Omental fat pad (tissue), 4 donors: Measurements from ENCODE around the gene FAM184B. TPM values are rescaled to one million over a fixed set of nuclear protein-coding genes. Genes with fewer than 3 reads are reported as not detected.
A peak's percentile ranks its signal among the peaks of the same experiment; 100 is the strongest.

Experiments used
- ATAC-seq: fragments of 150-250 bp; one replicate; pipeline ENCODE4 v1.9.1; 2016; ENCODE audit warnings: mild to moderate bottlenecking, moderate library complexity; ENCODE audit not compliant: low FRiP score
- DNase-seq: peaks from one replicate; pipeline ENCODE4 v3.0.0-alpha.2; 2019; ENCODE audit warnings: low spot score
- total RNA-seq, 4 donors: library from RNA; depleted of rRNA; stranded (reverse); fragments of >200 nt; gene quantifications; one replicate each; pipeline ENCODE4 v1.1.0, GENCODE V29; 2016
- TF ChIP-seq, protein P1 (sequence below), 3 donors: fragments of 450-650 bp; IDR thresholded peaks; one replicate each; pipeline ENCODE4 v1.5.1; 2016 to 2017; ENCODE audit warnings: antibody characterized with exemption in 3 of 3, mild to moderate bottlenecking in 3 of 3, moderate library complexity in 2 of 3

Gene FAM184B
- total RNA-seq, 4 donors from 2014 or later = not detected

DNA sequence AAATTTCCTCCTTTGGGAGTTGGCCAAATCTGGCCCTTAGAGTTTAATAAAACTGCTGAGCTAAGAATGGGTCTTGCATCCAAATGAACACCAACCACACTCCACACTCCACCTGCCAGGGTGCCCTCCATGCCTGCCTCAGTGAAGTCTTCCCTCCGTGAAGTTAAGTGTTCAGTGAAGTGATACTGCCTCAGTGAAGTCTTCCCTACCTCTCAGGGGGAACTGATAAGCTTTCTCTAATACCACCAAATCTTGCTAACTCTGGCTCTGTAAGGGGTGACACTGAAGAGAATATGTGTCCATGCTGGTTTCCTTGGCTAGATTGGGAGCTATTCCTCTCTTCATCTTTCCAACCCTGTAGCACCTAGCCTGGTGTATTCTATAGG is 139.0 kb downstream of the FAM184B start:
- TF ChIP-seq, protein P1, sequence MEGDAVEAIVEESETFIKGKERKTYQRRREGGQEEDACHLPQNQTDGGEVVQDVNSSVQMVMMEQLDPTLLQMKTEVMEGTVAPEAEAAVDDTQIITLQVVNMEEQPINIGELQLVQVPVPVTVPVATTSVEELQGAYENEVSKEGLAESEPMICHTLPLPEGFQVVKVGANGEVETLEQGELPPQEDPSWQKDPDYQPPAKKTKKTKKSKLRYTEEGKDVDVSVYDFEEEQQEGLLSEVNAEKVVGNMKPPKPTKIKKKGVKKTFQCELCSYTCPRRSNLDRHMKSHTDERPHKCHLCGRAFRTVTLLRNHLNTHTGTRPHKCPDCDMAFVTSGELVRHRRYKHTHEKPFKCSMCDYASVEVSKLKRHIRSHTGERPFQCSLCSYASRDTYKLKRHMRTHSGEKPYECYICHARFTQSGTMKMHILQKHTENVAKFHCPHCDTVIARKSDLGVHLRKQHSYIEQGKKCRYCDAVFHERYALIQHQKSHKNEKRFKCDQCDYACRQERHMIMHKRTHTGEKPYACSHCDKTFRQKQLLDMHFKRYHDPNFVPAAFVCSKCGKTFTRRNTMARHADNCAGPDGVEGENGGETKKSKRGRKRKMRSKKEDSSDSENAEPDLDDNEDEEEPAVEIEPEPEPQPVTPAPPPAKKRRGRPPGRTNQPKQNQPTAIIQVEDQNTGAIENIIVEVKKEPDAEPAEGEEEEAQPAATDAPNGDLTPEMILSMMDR (IDR thresholded peaks at IDR 0.05) = no peak
- no peak for ATAC-seq

DNA sequence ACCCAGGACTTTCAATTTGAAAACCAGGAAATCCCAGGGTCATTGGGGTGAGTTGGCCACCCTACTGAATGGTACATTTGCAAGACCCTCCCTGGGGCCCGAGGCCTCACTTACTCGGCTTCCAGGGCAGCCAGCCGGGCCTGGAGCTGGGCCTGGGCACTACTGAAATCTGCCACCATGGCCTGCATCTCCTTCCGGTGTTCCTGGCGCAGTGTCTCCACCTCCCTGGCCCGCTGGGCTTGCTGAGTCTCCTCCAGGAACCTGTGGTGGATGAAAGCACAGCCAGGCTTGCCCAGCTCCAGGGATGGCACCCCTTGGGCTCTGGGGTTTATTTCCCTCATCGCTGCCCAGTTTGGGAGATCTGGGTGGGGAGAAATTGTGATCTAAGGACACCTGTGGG is 142.3 kb downstream of the FAM184B start:
- ATAC-seq = no peak
- no peak for DNase-seq
- TF ChIP-seq, protein P1 (IDR thresholded peaks at IDR 0.05) = no peak

More for the DNA sequence above, 139.0 kb downstream of the FAM184B start:
- DNase-seq = no peak

DNA sequence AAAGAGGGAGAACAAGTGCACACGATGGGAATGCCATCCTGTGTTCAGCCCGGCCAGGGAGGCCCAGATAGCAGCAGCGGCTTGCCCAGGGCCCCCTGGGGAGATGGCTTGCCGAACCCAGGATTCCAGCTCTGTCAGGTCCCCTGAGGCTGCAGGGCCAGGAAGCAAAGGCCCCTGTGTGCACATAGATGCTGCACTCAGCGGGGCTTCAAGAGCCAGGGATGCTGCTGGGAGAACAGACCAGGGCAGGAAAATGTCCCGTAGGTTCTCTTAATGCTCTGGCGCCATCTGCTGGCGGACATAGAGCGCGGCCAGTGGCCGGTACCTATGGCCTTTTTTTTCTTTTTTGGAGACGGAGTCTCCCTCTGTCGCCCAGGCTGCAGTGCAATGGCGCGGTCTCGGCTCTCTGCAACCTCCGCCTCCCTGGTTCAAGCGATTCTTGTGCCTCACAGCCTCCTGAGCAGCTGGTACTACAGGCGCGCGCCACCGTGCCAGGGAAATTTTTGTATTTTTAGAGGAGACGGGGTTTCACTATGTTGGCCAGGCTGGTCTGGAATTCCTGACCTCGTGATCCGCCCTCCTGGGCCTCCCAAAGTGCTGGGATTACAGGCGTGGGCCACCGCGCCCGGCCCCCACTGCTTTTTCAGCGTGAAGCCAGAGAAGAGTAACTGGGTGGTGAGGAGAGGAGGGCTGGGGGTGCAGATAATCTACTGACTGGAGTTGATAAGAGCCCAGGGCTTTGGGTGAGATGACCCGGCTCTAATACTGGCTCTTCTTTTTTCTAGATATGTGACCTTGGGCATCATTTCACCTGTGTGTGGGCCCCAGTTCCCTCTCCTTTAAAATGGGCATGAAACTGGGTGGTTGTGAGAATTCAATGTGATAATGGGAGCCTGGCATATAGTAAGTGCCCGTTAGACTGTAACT is 144.5 kb downstream of the FAM184B start:
- TF ChIP-seq, protein P1 (IDR thresholded peaks at IDR 0.05) = peak in 1 of 3 donors; percentile 52
- ATAC-seq (peak; percentile 84), DNase-seq (peak; percentile 62)

DNA sequence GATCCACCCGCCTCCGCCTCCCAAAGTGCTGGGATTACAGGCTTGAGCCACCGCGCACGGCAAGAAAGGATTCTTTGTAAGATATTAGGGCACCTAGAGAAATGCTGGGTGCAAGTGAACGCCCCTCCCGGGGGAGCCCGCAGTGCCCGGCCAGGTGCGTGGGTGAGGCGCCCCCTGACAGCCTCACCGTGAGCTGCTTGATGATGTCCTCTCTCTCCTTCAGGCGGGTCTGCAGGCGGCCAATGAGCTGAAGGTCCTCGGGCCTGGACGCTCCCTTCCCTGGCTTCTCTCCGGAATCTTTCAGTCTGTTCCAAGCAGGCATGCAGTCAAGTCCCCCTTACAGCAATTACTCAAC is 145.1 kb downstream of the FAM184B start:
- TF ChIP-seq, protein P1 (IDR thresholded peaks at IDR 0.05) = no peak
- DNase-seq = no peak
- ATAC-seq = no peak

DNA sequence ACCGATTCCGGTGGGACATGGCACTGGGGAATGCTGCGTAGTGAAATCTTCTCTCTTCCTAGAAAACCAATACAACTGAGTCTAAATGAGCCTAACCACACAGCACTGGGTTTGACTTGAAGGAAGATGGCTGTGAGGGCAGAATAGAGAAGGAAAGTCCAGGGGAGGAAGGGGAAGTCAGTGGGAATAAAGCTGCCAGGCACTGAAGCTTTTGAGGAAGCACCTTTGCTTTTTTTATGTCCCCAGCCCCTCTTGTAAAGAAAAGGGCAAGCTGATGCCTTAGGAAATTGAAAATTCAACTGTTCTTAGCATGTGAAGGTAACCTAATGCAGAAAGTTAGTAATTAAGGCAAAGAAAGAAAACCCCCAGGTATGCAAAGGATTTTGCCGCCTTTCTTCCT is 146.4 kb downstream of the FAM184B start:
- ATAC-seq = no peak
- TF ChIP-seq, protein P1 (IDR thresholded peaks at IDR 0.05) = no peak
- no peak for DNase-seq

DNA sequence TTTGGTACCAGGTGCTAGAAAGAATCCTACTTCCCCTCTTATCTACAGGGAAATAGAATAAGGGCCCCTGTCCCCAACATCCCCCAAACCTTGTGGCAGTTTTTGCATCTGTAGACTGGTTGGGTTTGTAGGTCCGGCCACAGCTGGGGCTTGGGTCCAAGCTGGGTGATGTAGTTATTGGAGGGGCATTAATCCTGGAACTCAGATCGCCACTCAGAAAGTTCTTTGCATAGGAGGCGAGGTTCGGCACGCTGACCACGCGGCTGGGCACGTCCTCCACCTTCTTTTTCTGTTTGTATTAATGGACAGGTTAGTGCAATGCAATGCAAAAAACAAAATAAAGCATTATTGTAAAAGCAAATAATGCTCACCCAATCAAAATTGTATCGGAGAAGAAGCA is 147.8 kb downstream of the FAM184B start:
- ATAC-seq (no peak), DNase-seq (no peak)
- TF ChIP-seq, protein P1 (IDR thresholded peaks at IDR 0.05) = no peak

DNA sequence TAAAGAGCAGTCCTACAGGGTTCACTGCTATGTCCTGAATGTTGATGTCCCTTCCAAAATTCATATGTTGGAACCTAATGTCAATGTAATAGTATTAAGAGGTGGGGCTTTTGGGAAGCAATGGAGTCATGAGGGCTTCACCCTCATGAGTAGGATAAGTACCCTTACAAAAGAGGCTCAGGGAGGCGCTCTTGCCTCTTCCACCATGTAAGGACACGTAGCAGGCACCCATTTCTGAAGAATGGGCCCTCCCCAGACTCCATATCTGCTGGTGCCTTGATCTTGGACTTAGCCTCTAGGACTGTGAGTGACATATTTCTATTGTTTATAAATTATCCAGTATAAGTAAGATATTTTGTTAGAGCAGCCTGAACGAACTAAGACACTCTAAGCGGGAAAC is 151.2 kb downstream of the FAM184B start:
- ATAC-seq = no peak
- TF ChIP-seq, protein P1 (IDR thresholded peaks at IDR 0.05) = no peak
- DNase-seq = no peak
